Measurements from ENCODE around the gene INTS6L.
"Not testable (repeated sequence)": the region's sequence is repeated elsewhere in the genome, so short reads cannot be mapped to it uniquely, and the experiment has no call there.

INTS6L gene

DNA sequence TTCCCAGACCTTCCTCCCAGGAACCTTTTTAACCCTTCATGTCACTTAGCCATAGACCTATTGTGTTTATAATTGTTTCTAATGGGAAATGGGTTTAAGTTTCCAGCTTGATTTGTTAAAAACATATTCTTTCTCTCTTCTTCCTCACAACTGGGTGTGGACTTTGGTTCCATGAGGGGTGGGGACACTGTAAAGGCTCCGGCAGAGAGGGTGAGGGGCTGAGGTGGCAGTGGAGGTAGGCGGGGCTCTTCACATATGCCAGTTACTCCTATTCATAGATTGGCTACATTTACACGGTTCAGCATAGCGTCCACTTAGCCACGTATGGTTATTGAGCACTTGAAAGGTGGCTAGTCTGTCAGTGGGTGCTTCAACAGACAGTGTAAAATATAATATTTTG, 7.8 kb downstream of the INTS6L start:
- no peak for DNase-seq

DNA sequence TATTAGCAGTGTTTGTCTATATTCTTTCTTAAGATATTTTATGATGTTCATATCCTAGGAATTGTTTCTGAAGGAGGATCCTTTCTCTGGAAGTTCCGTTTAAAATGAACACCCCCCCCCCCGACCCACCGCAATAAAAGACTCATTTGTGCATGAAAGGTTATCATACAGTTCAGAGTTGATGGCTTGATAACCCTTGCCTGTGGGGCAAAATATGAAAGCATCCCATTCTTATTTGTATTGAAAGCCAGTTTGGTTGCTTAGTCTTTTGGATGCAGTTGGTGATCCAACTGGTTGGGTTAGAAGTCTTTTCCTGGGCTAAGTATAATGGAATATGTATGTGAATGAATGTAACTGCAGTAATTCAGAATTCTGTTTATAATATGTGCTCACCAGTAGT, 8.3 kb downstream of the INTS6L start:
- DNase-seq, result no peak

- no peak for DNase-seq
Observed at GRCh38 chrX:135530097-135530496, 9.6 kb downstream of the INTS6L start.

- no peak for DNase-seq
Observed at GRCh38 chrX:135531813-135532212, 11.4 kb downstream of the INTS6L start.

GRCh38 chrX:135535077-135535940, 14.8 kb downstream of the INTS6L start:
- DNase-seq, result no peak

DNA sequence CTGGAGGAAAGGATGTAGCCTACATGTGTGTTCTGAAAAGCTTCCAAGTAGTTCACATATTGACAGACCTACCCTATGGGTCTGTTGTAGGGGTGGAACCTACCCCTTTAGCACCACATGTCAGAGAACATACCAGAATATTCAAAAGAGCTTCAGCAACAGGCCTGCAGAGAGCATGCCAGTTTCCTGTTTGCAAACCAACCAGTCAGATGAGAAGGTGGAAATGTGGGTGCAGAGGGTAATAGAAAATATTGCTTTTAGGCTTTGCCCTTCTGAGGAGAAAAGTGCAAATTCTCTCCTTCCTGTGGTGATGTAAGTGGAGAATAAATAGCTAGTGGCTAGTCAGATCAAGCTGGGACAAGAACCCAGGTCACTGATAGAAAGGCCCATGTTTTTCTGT, 16.4 kb downstream of the INTS6L start:
- no peak for DNase-seq

DNA sequence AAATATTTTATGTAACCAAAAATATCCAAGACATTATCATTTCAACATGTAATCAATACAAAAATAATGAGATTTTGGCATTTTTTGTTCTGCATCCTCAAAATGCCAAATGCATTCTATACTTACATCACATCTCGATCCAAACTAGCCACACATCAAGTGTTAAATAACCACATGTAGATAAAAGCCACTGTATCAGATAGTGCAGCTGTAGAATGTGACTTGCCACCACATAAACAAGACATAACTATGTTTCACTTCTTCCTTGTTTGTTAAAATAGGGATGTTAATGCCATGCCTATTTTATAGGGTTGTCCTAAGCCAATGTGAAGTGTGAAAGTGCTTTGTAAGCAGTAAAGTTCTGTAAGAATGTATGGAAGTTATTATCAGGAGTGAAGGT, 20.9 kb downstream of the INTS6L start:
- DNase-seq, result no peak

DNA sequence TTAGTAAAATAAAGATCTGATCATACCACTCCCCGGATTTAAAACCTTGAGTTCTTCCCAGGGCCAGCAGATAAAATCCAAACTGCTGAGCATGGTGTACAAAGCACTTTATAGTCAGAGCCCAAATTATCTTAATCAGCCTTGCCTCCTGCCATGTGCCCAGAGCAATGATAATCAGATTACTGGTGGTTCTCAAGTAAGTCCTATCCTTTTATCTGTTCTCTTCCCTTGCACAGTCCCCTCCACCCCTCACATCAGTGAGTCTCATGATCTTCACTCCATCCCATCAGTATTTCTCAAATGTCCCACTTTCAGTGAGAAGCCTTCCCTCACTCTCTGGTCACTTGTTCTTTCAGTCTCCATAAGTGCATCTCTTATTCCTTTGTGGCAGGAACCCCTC, 22.7 kb downstream of the INTS6L start:
- DNase-seq, result no peak

DNA sequence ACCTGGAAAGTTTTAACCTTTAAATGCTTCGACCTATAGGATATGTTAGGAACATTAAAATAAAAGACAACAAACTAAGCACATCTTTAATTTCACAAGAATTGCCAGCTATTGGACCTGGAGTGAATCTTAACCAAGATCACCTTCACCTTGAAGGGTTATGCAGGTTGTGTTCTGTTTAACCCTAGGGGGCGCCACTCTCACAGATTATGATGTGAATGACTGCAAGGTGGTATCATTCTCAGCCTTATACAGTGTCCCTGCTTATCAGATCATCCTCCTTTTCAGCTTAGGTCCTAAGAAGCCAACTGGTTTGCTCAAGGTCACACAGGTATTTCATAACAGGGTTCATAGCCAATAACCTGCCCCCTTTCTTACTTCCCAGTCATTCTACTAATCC, 23.5 kb downstream of the INTS6L start:
- DNase-seq, result no peak

DNA sequence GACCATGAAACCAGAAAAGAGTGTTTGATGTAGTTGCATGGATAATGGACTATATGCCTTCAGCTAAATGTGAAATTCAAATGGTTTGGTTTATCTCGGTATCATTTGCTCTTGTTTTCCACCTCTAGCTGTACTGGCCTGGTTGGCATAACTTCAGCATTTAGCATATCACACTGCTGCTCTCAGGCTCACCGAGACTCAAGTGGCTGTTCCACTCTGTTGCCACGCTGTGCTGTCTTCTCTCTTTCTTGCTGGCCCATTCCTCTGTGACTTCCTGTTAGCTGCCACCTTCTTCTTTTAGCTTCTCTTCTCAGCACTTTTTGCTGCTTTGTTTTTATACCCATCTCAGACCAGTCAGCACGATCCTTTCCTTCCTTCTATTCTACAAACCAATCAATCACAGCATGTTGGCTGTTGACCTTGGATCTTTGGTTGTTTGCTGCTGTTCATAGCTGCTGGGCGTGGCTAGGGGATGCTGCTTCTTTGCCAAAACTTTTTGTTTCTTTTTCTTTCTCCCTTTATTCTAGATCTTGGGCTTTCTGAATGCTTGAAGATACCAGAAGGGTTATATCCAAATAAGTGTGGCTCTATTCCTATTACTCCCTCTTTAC, 24.0 kb downstream of the INTS6L start:
- no peak for DNase-seq

- DNase-seq, result no peak
Observed at GRCh38 chrX:135547767-135548166, 27.3 kb downstream of the INTS6L start.

- no peak for DNase-seq
Observed at GRCh38 chrX:135549519-135549918, 29.1 kb downstream of the INTS6L start.

GRCh38 chrX:135556055-135556454, 35.6 kb downstream of the INTS6L start:
- no peak for DNase-seq

- no peak for DNase-seq
Observed at GRCh38 chrX:135557344-135557743, 36.9 kb downstream of the INTS6L start.

DNA sequence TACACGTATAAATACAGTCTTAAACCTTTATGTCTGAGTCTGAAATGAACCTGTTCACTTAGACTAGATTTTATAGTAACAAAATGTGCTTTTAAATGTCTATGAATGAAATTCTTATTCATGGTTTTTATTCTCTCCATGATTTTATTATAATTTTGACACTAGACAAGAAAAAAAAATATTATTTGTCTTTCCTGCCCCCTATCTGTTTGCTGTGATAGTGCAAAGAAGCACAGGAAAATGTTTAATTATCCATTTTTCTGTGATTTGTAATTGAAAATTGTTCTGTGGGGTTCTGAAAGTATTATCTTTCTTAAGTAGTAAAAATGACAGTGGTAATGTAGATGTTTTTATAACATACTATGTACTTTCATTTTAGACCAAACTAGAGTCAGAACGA, 52.0 kb downstream of the INTS6L start:
- no peak for DNase-seq

DNA sequence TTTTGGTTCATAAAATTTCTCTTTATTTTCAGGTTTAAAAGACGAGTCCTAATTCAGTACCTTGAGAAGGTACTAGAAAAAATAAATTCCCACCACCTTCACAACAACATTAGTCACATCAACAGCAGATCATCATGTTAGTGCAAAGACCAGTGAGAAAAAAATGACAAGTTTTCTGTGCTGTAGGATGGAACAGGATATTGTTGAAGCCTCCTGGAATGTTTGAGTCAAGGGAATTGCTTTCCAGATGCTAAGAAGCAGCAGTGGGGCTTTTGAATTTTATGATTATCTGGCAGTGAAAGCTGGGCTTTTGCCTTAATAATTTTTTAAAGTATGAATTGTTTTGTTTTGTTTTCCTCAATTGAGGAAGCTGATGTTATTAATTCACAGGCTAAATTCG, 61.0 kb downstream of the INTS6L start:
- no peak for DNase-seq

DNA sequence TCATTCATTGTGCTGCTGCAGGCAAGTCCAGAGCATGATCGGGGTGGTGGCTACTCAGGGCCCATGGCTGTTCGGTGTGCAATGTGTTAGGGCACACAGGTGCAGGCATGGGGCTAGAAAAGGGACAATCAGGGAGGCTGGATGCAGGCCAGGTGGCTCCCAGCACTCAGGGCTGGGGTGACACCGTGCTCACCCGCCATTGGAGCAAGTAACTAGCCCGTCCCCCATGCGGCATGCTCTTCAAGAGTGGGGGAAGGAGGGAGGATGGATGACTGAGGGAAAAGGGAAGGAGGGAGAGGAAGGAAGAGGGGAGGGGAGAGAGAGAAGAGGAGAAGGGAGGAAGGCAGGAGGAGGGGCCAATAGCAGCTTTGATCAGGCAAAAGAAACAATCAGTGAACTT, 64.7 kb downstream of the INTS6L start:
- DNase-seq, result no peak

DNA sequence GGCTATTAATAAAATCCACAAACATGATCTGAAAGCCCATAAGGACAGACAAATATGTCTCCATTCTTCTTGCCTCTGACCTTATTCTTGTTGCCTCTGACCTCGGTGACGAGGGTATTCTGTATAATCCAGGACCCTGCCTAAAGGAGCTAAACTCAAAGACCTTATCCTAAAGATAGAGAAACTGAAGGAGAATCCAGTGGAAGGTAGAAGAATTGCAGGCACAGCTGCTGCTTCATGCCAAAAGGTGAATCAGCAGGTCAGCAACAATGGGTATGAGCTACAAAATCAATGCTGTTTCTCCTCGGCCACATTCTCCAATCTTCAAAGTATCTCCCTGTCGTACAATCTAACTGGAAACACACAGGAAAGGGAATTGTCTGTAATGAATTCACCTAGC, 71.4 kb downstream of the INTS6L start:
- no peak for DNase-seq

DNA sequence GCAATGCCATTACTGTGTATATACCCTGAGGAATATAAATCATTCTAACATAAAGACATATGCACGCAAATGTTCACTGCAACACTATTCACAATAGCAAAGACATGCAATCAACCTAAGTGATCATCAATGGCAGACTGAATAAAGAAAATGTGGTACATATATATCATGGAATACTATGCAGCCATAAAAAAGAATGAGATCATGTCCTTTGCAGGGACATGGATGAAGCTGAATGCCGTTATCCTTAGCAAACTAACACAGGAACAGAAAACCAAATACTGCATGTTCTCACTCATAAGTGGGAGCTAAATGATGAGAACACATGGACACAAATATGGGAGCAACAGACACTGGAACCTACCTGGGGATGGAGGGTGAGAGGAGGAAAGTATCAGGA, 73.6 kb downstream of the INTS6L start:
- not testable (repeated sequence) for DNase-seq

- DNase-seq, result not testable (repeated sequence)
Observed at GRCh38 chrX:135594453-135594852, 74.0 kb downstream of the INTS6L start.

GRCh38 chrX:135595543-135595942, 75.1 kb downstream of the INTS6L start:
- no peak for DNase-seq

DNA sequence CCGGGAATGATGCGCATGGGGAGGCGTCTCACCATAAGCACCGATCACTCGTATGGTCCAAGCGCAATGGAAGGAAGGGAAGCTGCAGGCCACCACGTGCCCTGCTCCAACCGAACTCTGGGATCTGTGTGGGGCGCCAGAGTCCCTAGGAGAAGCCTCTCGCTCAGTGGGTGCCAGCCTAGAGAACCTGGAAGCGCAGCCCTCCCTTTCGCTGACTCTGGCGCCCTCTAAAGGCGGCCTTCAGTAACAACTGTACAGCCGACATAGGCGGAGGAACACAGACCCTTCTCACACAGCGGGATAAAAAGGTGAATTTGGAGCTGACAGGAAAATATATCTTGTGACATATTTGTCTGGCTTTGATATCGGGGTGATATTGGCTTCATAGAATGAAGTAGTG, 76.0 kb downstream of the INTS6L start:
- peak; percentile 48 for DNase-seq

GRCh38 chrX:135605906-135606305, 85.4 kb downstream of the INTS6L start:
- DNase-seq, result no peak

DNA sequence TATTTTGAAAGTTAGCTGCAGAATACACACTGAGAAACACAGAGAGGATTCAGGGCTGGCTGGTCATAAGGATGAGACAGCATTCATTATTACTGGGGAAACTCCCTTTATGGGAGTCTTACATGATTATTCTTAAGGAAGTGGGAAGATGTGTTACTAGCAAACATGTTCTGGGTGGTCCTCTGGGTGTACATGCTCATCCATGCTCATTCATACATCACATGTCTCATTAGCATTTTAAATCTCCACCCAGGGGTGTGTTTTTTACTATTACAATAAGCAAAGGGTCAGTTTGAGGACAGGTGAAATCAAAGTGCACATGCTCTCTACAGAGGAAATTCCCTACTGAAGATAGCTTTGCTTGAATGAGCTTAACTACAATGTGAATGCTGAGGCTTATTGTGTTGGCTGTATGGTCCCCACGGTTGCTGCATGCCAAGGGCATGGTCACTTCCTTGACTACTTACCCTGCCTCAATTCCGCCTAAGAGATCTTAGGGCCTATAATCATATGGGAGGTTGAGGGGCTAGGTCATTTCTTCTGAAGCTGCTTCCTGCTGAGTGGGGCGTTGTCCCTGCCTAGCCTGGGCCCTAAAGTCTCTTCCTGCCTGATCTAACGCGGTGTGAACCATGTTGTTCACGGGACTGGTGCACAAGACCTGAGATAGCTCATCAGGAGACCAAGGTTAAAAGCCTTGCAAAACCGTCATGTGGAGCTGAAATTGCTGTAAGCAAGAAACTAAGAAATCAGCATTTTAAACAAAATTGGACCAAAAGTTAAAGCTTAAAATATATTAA, 104.1 kb downstream of the INTS6L start:
- not testable (repeated sequence) for DNase-seq

All from activated naive CD4-positive, alpha-beta T cell treated with Interleukin-2 at 50 U/mL for 16 hours (primary cell).